HepG2 (cell line): Measurements from ENCODE around the gene SMIM13. TPM values are rescaled to one million over a fixed set of nuclear protein-coding genes. Genes with fewer than 3 reads are reported as not detected.

Source experiments
- AFF4 ChIP-seq: sonication (generic); formaldehyde crosslinking; IDR thresholded peaks from 2 replicates; pipeline ENCODE4 v1.4.0; 2020; ENCODE audit warnings: missing genetic modification reagents
- ATF4 ChIP-seq, 2 experiments: fragments of 450-650 bp in 1 of 2; sonication (generic) in 1 of 2; formaldehyde crosslinking; IDR thresholded peaks; 2 replicates each; pipeline versions ENCODE4 v1.5.0 to v1.8.0; 2020 to 2022; ENCODE audit warnings: mild to moderate bottlenecking in 1 of 2, missing genetic modification reagents in 1 of 2
- ISX ChIP-seq: sonication (generic); formaldehyde crosslinking; conservative IDR thresholded peaks from 2 replicates; pipeline ENCODE4 v1.5.0; 2020; ENCODE audit warnings: missing genetic modification reagents
- MATR3 ChIP-seq: sonication (generic); formaldehyde crosslinking; IDR thresholded peaks from 2 replicates; pipeline ENCODE4 v1.4.0; 2020; ENCODE audit warnings: missing genetic modification reagents
- MIXL1 ChIP-seq: IDR thresholded peaks from 2 replicates; pipeline ENCODE4 v1.6.1; 2016
- MTA3 ChIP-seq: sonication (generic); formaldehyde crosslinking; IDR thresholded peaks from 2 replicates; pipeline ENCODE4 v1.4.0; 2020; ENCODE audit warnings: missing genetic modification reagents
- NR2C2 ChIP-seq: sonication (generic); formaldehyde crosslinking; IDR thresholded peaks from 2 replicates; pipeline ENCODE4 v1.4.0; 2020; ENCODE audit warnings: missing genetic modification reagents, mild to moderate bottlenecking, moderate library complexity, borderline replicate concordance
- PHB2 ChIP-seq: fragments of 450-650 bp; IDR thresholded peaks from 2 replicates; pipeline ENCODE4 v1.6.1; 2018; ENCODE audit not compliant: partially characterized antibody
- SALL1 ChIP-seq: sonication (generic); formaldehyde crosslinking; IDR thresholded peaks from 2 replicates; pipeline ENCODE4 v1.8.0; 2022; ENCODE audit warnings: mild to moderate bottlenecking, missing genetic modification reagents
- SMC3 ChIP-seq: IDR thresholded peaks from 2 replicates; pipeline ENCODE4 v1.6.1; 2011; ENCODE audit warnings: low read length, improper control_type of control experiment
- ZBTB40 ChIP-seq, 2 experiments: fragments of 450-650 bp in 1 of 2; sonication (generic) in 1 of 2; formaldehyde crosslinking in 1 of 2; IDR thresholded peaks; 2 replicates each; pipeline versions ENCODE4 v1.6.1 to v1.8.0; 2016 to 2022; ENCODE audit warnings: antibody characterized with exemption in 1 of 2, mild to moderate bottlenecking in 1 of 2, missing genetic modification reagents in 1 of 2
- ZNF124 ChIP-seq: sonication (generic); formaldehyde crosslinking; IDR thresholded peaks from 2 replicates; pipeline ENCODE4 v1.4.0; 2020; ENCODE audit warnings: missing genetic modification reagents
- ZNF143 ChIP-seq: sonication (generic); formaldehyde crosslinking; IDR thresholded peaks from 2 replicates; pipeline ENCODE4 v1.4.0; 2020; ENCODE audit warnings: missing genetic modification reagents
- ZNF335 ChIP-seq: sonication (generic); formaldehyde crosslinking; IDR thresholded peaks from 2 replicates; pipeline ENCODE4 v1.4.0; 2020; ENCODE audit warnings: missing genetic modification reagents
- ZNF337 ChIP-seq: sonication (generic); formaldehyde crosslinking; IDR thresholded peaks from 2 replicates; pipeline ENCODE4 v1.5.1; 2020; ENCODE audit warnings: missing genetic modification reagents, low read depth, mild to moderate bottlenecking, borderline replicate concordance
- ZNF446 ChIP-seq: sonication (generic); formaldehyde crosslinking; IDR thresholded peaks from 2 replicates; pipeline ENCODE4 v1.5.0; 2020; ENCODE audit warnings: mild to moderate bottlenecking, missing genetic modification reagents
- ZNF713 ChIP-seq: sonication (generic); formaldehyde crosslinking; IDR thresholded peaks from 2 replicates; pipeline ENCODE4 v1.4.0; 2020; ENCODE audit warnings: mild to moderate bottlenecking, missing genetic modification reagents
- ZSCAN29 ChIP-seq: sonication (generic); formaldehyde crosslinking; conservative IDR thresholded peaks from 2 replicates; pipeline ENCODE4 v1.4.0; 2020; ENCODE audit warnings: mild to moderate bottlenecking, missing genetic modification reagents
- polyA plus RNA-seq, 8 experiments: library from polyadenylated mRNA; depleted of rRNA in 3 of 8; stranded (reverse) in 7 of 8; unstranded in 1 of 8; fragments of >200 nt; fragmentation: Illumina TruSeq in 4 of 8; extraction: Trizol in 4 of 8; gene quantifications; 2 replicates each; pipeline versions ENCODE4 v1.2.1 to v1.2.3, GENCODE V29; 2011 to 2016; ENCODE audit warnings: low read depth in 4 of 8, missing spikeins in 1 of 8, mixed read lengths in 1 of 8; ENCODE audit not compliant: insufficient read depth in 1 of 8
- total RNA-seq, 5 experiments: library from RNA; depleted of rRNA; stranded (reverse); fragments of >200 nt; fragmentation: Illumina TruSeq; extraction: Trizol; gene quantifications; 2 replicates each; pipeline ENCODE4 v1.2.3, GENCODE V29; 2016; ENCODE audit warnings: low read depth in 1 of 5

SMIM13 gene
- total and polyA plus RNA-seq, 2 of the 13 experiments (the other 11 are each of a cell fraction or from before 2014, with no cell fraction given) = 2.7 to 10.2 TPM

- TF ChIP-seq ZNF337 (CRISPR knock-in tag) (0 out of 2 replicates have a peak, but pooled peaks have one; percentile 57), ZNF446 (CRISPR knock-in tag) (no peak), ISX (no peak), ZSCAN29 (CRISPR knock-in tag) (no peak), PHB2 (no peak), AFF4 (no peak), MATR3 (no peak), MIXL1 (CRISPR knock-in tag) (0 out of 2 replicates have a peak, but pooled peaks have one; percentile 1), NR2C2 (0 out of 2 replicates have a peak, but pooled peaks have one; percentile 11), ZNF713 (CRISPR knock-in tag) (no peak), ATF4 (CRISPR knock-in tag; IDR thresholded peaks at IDR 0.05) (no peak), SALL1 (CRISPR knock-in tag) (peak; percentile 69), ZNF124 (CRISPR knock-in tag) (peak; percentile 16; the same call in 1 of the 2 replicates), SMC3 (no peak), MTA3 (CRISPR knock-in tag) (no peak), ZNF143 (CRISPR knock-in tag) (no peak), ZNF335 (CRISPR knock-in tag) (no peak), ZBTB40 (IDR thresholded peaks at IDR 0.05) (no peak), ZBTB40 (CRISPR knock-in tag; IDR thresholded peaks at IDR 0.05) (peak; percentile 24; the same call in 1 of the 2 replicates)
Observed at GRCh38 chr6:11067348-11067747, 26.3 kb upstream of the SMIM13 start (continued).
